ENCODE measurements around the gene MAML1.

DNA sequence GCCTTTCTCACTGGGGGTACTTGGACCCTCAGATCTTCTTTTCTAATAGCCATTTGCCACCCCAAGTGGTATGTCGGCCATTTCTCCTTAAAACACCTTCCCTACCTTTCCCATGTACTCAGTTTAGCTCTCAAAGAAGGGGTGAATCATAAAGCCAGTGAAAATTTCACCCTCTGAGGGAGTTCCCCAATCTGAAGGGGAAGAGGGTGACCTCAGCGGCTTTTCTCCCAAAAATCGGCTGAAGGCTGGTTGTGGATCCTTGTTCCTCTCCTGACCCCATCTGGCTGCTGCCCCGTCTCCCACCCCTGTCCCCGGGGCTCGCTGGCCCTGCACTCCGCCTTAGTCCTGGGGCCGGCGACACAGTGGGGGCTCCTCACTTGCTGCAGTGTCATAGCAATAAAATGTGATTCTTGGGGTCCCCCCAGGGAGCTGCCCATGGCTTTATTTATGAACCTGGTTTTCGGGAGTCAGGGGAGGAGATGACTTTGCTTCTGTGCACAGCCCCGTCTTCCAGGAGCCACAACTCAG lies 43.9 kb downstream of the MAML1 start:
- TF ChIP-seq CTCF (IDR thresholded peaks at IDR 0.05) = no peak
- no peak for TF ChIP-seq POLR2A (IDR thresholded peaks at IDR 0.05)

Measured in body of pancreas (tissue), 4 donors.